Left colon (tissue), 2 donors: ENCODE measurements around the gene CTDP1. TPM values are rescaled to one million over a fixed set of nuclear protein-coding genes. Genes with fewer than 3 reads are reported as not detected.
A peak's percentile ranks its signal among the peaks of the same experiment; 100 is the strongest.

Source experiments
- ATAC-seq: fragments of 200-7000 bp; cut with Tn5 transposase; one replicate; pipeline ENCODE4 v1.9.1; 2020; ENCODE audit warnings: mild to moderate bottlenecking, moderate library complexity
- DNase-seq, 2 donors: peaks; one replicate each; pipeline ENCODE4 v3.0.0-alpha.2; 2020
- intact Hi-C, 2 donors: fragments of 100-400 bp; cut with DNase I in 1 of 2; cut with micrococcal nuclease in 1 of 2; formaldehyde crosslinking; loops; one replicate each; pipeline versions ENCODE4 v1.11.2 to v1.14.0; 2022; cut with DNase I, micrococcal nuclease
- long read RNA-seq: library from polyadenylated mRNA; unstranded; transcript quantifications from one replicate; pipeline ENCODE4 v2.0.0, GENCODE V29; 2021
- total RNA-seq, 2 donors: library from RNA; stranded (reverse); fragmentation: NEBNext Ultra II Directional; extraction: Animal tissue kit (Norgen Biotek cat#: 25700); gene quantifications; one replicate each; pipeline ENCODE4 v1.2.1, GENCODE V29; 2021
- donor health status: DM: no; HTN: no; CAD: no.
- donor health status: DM: yes; HTN: yes; CAD: no.

The CTDP1 gene, protein sequence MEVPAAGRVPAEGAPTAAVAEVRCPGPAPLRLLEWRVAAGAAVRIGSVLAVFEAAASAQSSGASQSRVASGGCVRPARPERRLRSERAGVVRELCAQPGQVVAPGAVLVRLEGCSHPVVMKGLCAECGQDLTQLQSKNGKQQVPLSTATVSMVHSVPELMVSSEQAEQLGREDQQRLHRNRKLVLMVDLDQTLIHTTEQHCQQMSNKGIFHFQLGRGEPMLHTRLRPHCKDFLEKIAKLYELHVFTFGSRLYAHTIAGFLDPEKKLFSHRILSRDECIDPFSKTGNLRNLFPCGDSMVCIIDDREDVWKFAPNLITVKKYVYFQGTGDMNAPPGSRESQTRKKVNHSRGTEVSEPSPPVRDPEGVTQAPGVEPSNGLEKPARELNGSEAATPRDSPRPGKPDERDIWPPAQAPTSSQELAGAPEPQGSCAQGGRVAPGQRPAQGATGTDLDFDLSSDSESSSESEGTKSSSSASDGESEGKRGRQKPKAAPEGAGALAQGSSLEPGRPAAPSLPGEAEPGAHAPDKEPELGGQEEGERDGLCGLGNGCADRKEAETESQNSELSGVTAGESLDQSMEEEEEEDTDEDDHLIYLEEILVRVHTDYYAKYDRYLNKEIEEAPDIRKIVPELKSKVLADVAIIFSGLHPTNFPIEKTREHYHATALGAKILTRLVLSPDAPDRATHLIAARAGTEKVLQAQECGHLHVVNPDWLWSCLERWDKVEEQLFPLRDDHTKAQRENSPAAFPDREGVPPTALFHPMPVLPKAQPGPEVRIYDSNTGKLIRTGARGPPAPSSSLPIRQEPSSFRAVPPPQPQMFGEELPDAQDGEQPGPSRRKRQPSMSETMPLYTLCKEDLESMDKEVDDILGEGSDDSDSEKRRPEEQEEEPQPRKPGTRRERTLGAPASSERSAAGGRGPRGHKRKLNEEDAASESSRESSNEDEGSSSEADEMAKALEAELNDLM
- 10 to 100 TPM; 31.4 to 36.3 TPM for total RNA-seq
- long read RNA-seq, full-length matches to known transcripts, result 15 of 36 reads
- long read RNA-seq, partial matches to known transcripts, result 16 of 36 reads
- long read RNA-seq, other reads (novel, unspliced or antisense), result 5 of 36 reads

GRCh38 chr18:79679552-79680099 is at the start of gene CTDP1:
TSS of gene CTDP1 (plus strand) at chr18:79679803. CDS start at chr18:79679948, 145 bp downstream.
- ATAC-seq, result peak; percentile 68
- intact Hi-C loops, result no loop called here
- DNase-seq, result peak; percentile 90 to 96

DNA sequence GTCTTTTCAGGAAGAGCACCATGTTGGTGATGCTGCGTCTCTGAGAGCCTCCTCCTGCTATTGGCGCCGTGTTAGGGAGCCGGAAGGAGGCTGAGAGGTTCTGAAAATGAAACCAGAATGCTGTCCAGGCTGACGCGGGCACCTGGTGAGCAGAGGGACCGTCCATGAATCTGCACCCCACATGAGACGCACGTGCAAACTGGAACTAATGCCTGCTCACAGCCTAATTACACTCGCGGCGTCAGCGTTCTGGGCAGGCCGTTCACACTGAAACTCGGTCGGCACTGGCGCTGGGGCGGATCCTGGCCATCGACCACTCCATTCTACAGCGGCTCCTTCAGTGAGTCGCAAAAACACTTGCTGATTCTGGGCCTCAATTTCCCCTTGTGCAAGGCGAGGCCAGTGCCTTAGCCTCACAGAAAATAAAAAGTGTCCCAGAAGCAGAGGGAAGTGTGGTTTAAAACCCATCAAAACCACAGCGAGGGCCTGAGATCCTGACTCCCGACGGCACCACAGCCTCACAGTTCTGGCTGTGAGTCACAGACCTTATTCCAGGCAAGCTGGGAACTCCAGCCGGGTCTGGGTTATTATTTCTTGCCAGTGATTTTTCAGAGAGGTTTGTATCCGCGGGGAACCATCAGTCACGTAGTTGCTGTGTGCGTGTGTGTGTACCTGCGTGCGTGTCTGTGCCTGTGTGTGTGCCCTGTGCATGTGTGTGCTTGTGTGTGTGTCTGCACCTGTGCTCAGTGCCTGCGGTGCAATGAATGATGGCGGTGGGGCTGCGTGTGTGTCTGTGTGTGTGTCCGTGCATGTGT is 49.1 kb upstream of the CTDP1 start:
- intact Hi-C loops, result no loop called here
- no peak for DNase-seq
- no peak for ATAC-seq

- intact Hi-C loops, result no loop called here
- no peak for ATAC-seq
- no peak for DNase-seq
Measured at GRCh38 chr18:79631096-79631507, 48.5 kb upstream of the CTDP1 start.

- ATAC-seq, result no peak
- no peak for DNase-seq
- intact Hi-C loops, result no loop called here
Measured at GRCh38 chr18:79631761-79632446, 47.7 kb upstream of the CTDP1 start.

DNA sequence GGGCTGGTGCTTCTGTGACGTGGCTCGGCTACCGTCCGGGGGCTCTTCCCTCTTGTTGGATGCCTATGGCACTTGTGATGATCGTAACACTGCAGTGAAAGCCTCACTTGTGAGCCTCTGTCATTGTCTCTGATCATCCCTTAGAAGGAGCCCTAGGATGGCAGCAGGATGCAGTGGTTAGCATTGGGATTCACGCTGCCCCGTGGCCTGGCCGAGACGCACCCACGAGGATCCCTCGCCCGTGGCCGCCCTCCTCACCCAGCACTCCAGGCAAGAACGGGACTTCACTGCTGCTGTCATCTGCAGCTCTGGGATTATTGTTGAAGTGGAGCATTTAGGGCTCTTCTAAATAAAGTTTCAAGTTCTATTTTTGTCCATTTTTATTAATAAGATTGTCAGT is 46.8 kb upstream of the CTDP1 start:
- intact Hi-C loops, result no loop called here
- no peak for ATAC-seq
- DNase-seq, result no peak

DNA sequence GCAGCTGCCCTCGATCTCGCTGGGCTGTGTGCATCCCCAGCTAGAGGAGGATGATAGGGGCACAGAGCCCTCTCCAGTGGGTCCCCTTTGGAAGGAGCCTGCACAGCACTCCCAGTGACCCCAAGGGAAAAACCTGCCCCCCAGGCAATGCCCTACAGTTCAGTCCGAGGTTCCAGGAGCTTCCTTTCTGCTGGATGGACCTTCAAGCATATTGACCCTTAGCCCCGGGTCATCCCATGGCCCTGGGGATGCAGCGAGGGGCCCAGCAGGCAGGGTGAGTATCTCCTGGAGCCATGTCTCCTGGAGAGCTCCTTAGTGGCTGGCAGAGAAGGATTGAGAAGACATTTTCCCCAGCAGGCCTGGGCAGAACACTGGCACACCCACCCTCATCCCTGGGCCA is 45.4 kb upstream of the CTDP1 start:
- intact Hi-C loops, result no loop called here
- ATAC-seq, result no peak

GRCh38 chr18:79634593-79635426 is 44.8 kb upstream of the CTDP1 start:
- intact Hi-C loops, result no loop called here
- ATAC-seq (no peak), DNase-seq (no peak)

More for the DNA sequence above, 45.4 kb upstream of the CTDP1 start:
- no peak for DNase-seq

- DNase-seq, result no peak
- intact Hi-C loops, result no loop called here
- ATAC-seq, result no peak
Measured at GRCh38 chr18:79635427-79635726, 44.2 kb upstream of the CTDP1 start.

DNA sequence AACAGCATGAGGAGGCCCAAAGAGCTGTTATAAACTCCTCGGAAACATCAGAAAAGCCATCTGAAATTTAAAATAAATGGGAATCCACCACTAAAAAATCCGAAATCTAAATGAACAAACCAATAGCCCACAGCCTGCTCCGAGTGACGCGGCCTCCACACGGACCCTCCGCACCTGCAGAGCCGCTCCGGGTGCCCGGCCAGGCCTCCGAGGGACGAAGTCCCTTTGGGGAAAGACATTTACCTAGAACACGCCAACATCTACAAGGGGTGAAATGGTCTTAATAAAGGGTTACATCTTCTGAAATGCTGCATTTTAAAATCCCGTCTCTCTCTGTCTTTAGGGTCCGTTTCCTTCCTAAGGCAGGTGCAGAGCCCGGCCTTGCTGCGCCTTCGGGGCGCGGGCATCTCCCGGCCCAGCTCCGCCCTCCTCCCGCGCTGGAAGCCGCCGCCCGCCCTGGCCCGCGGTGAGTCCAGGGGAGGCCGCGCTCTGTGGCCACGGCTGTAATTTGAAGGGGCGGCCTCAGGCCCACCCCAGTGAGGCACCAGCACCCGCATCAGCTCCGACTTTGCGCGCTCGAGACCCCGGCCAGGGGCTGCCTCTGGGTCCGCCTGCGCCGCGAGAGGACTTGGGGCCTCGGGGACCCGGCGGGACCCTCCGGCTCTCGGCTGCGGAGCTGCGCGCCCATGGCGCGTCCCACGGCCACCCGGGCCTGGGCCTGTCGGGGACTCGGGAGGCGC is 42.3 kb upstream of the CTDP1 start:
- intact Hi-C loops, result no loop called here
- ATAC-seq (no peak), DNase-seq (no peak)

GRCh38 chr18:79637921-79638909 is 41.4 kb upstream of the CTDP1 start:
- intact Hi-C loops, result no loop called here
- DNase-seq, result no peak
- no peak for ATAC-seq

GRCh38 chr18:79639072-79639829 is 40.4 kb upstream of the CTDP1 start:
- ATAC-seq, result no peak
- DNase-seq, result no peak
- intact Hi-C loops, result no loop called here

DNA sequence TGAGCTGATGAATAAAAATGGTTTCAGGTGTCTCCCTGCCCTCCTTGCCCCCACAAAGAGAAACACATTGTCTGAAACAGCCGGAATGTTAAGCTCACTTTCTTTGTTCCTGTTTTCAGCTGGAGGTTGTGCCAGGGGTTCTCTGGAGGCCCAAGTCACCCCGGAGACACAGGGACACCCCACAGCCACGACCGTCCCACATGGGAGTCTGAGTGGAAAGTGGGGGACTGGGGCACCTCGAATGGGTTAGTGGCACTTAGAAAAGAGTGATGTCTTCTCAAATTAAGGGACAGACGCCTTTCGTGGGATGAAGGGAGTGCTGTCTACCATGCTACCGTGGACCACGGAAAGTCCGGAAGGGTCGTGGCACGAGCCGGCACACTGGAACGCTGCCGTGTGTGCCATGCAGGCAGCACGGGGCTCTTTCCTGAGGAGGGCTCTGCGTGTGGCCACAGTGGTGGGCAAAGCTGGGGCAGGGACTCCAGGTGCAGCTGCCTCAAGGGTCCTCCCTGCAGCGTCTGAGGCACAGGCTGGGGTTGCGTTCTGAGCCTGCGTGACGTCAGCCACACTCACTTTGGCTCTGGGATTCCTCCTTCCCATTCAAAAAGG is 39.4 kb upstream of the CTDP1 start:
- ATAC-seq, result no peak
- intact Hi-C loops, result loop anchor here (5.0 kb wide), 2 partner anchors 113 to 258 kb away; no protein-coding TSS in a partner anchor
- DNase-seq, result no peak

GRCh38 chr18:79640875-79641274 is 38.7 kb upstream of the CTDP1 start:
- intact Hi-C loops, result loop anchor here (5.0 kb wide), 2 partner anchors 114 to 259 kb away; no protein-coding TSS in a partner anchor
- ATAC-seq (no peak), DNase-seq (no peak)
